Ammon's horn (tissue), 1 donor: ENCODE measurements around the gene EHMT1.

Experiments
- DNase-seq: peaks from one replicate; pipeline ENCODE4 v3.0.0-alpha.2; 2016; ENCODE audit warnings: low spot score

Gene EHMT1

DNA sequence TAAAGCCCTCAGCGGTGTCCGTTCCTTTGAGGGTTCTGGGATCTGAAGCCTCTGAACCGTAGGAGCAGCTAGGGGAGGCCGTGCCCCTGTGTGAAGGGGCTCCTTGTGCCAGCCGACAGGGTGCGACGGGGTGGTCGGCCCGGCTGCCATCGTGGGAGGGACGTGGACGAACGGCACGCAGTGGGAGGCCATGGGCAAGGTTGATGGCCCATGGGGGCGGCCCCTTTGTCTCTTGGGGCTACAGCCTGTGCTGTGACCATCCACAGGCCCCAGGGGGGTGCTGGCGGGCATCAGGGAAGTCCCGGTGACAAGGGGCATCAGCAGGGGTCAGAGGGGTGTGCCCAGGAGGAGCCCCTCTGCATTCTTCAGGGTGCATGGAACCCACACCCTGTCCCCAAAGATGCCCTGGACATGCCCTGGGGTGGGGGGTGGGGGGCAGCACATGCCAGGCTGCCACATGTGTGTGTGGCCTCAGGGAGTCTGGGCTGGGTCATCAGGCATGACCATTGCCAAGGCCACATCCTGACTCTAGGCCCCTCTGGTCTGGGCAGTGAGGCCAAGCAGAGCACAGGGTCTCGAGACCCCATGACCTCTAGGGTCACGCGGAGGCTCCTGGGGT is 209.2 kb downstream of the EHMT1 start:
- DNase-seq, result no peak

GRCh38 chr9:137828527-137829259 is 209.9 kb downstream of the EHMT1 start:
- DNase-seq, result no peak

DNA sequence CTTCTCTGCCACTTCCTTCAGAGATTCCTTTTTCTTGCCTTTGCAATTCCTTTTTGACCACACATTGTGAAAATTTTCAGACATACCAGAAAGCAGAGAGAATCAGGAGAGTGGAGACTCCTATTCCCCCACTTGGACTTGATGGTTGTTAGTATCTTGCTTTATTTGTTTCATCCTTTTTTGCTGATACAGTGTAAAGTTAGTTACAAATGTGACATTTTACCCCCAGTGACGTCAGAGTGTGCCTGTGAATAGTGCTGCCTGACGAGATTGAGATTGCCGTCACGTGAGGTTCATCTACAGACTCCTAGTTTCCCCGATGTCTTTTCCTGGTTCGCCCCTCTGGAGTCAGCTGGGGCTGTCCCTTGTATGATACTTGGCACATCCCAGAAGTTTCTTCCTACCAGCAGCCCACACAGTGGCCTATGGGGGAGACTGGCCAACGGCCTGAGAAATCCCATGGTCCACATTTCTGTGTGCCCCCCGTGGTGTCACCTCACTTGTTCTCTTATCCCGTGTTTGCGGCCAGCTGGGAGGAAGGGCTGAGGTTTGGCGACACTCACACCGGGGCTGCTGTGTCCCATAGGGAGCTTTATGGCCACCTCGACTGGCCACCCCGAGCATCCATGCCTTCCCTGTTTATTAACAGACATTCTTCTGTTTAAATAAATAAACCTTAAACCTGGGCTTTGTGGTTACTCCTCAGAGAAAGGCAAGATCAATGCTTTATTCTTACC is 210.6 kb downstream of the EHMT1 start:
- no peak for DNase-seq

GRCh38 chr9:137832191-137832700 is 213.4 kb downstream of the EHMT1 start:
- DNase-seq, result no peak

DNA sequence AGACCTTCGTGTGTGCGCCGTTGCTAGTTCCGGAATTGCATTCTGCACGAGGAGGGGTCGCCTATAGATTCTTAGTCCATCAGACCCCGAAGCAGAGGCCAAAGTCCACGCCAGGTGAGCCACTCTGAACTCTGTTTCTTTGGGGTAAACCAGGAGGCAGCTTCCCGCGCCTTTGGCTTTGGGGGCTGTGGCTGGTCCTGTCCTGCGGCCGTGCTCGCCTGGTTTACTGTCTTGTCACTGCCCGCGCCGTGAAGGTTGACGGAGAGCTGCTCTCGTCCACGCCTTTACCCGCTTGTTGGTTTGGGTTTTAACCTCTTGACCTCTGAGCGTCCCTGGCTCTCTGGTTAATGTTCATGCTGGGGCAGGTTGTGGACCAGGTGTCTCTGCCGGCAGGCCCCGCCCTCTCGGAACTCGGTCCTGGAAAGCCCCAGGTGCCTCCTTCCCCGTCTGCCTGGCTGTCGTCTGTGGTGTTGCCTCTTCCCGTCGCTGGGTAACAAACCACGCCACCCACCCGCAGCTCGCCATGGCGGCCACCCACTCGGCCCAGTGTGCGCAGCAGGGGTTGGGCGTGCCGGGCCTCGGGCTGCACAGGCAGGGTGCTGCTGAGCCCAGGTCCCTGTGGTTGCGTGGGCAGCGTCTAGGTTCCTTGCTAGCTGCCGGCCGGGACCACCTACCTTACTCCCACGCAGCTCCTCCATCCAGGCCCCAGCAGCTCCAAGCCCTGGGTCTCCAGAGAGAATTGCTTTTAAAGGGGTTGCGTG is 214.2 kb downstream of the EHMT1 start:
- DNase-seq, result peak; percentile 21

DNA sequence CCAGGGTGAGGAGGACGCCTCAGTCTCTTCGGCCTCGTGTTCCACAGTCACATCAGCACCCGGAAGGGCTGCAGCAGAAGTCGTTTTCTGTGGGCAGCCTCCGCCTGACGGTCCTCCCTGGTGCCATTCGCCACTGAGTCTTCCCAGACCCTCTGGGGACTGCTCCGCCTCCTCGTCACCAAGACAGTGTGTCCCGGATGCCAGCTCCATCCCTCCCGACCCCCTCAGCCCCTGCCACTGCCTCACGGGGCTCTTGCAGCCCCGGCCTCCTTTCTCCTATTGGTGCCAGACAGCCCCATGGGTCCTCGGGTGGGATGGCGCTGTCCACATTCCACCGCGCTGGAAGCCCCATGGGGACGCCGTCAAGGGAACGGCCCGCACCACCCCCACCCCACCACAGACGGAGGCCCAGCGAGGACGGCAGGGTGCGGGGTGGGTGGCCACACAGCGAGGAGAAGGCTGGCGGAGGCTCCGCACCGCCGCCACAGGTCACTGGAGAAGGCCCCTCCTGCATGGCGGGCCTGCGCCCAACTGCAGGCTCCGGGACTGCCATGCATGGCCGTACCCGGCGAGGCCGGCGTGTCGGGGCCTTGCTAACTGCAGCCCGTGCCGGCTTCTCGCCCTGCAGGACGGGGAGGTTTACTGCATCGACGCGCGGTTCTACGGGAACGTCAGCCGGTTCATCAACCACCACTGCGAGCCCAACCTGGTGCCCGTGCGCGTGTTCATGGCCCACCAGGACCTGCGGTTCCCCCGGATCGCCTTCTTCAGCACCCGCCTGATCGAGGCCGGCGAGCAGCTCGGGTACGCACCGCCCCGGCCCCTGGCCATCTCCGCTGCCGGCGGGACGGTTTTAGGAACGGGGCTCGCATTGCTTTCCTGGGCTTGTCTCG is 215.2 kb downstream of the EHMT1 start:
- no peak for DNase-seq

DNA sequence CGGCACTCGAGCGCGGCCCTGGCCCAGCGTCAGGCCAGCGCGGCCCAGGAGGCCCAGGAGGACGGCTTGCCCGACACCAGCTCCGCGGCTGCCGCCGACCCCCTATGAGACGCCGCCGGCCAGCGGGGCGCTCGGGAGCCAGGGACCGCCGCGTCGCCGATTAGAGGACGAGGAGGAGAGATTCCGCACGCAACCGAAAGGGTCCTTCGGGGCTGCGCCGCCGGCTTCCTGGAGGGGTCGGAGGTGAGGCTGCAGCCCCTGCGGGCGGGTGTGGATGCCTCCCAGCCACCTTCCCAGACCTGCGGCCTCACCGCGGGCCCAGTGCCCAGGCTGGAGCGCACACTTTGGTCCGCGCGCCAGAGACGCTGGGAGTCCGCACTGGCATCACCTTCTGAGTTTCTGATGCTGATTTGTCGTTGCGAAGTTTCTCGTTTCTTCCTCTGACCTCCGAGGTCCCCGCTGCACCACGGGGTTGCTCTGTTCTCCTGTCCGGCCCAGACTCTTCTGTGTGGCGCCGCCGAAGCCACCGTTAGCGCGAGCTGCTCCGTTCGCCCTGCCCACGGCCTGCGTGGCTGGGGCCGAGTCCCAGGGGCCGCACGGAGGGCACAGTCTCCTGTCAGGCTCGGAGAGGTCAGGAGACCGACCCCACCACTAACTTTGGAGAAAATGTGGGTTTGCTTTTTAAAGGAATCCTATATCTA is 216.2 kb downstream of the EHMT1 start:
- no peak for DNase-seq

DNA sequence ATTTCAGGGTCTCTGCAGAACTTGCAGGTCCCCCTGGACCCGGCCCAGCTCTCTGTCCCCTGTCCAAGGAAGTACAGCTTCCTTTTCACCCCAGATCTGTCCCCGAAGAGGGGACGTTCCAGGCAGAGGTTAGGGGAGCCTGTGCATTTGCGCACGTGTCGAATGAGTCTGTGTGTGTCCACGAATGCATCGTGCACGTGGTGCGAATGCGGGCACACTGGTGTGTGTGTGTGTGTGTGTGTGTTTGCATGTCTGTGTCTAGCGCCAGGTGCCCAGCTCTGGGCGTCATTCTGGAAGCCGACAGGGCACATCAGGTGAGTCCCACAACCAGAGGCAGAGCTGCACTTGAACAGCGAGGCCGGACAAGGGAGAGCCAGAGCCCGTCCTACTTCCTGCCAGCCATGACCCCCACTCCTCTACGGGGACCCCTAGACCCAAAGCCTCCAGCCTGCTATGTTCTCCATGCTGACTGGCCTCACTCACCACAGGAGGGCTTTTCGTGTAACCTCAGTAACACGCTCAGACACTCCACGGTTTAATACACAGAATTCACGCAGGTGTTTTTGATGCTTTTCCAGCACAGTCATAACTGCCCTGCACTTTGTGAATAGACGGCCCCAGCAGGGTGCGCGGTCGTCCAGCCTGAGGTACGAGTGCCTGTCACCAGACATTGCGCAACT is 217.5 kb downstream of the EHMT1 start:
- no peak for DNase-seq

DNA sequence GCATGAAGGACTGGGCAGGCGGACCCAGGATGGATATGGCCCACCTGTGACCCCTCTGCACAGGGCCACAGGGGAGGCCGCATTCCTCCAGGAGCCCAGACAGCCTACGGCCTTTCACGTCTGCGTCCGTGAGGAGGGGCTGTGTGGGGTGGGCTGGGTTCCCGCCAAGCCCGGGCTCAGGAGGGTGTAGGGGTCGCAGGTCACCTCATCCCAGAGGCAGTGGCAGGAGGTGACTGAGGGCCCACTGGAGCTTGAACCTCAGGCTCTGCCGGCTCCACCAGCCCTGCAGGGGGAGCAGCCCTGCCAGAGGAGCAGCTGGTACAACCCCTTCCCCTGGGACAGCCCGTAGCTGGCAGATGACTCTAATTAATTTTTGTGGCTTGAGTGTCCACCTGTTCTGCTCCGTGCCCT is 218.0 kb downstream of the EHMT1 start:
- DNase-seq, result no peak

GRCh38 chr9:137837345-137838278 is 218.8 kb downstream of the EHMT1 start:
- DNase-seq, result no peak

DNA sequence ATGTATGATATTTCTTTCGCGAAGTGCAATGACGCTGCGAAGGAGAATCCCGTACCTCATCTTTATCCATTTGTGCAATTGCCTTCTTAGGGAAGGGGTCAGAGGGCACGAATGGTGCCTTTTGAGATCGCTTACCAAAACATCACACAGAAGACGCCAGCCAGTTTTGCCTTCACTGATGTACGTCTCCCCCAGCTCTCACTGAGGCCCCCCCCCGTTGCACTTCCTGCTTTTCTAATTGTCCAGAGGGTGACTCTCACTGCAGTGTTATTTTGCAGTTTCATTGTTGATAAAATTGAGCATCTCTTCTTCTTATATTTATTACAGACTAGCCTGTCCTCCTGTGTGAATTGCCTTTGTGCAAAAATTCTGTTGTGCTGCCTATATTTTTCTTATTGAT is 219.8 kb downstream of the EHMT1 start:
- DNase-seq, result no peak

DNA sequence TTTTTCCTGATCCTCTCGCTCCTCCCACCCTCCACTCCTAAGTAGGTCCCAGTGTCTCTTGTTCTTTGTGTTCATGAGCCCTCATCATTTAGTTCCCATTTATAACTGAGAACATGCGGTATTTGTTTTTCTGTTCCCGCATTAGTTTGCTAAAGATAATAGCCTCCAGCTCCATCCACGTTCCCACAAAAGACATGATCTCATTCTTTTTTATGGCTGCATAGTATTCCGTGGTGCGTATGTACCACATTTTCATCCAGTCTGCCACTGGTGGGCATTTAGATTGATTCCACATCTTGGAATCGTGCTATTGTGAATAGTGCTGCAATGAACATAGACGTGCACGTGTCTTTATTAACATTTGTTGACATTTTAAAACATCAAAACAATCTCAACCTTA is 224.6 kb downstream of the EHMT1 start:
- no peak for DNase-seq

GRCh38 chr9:137851516-137852267 is 232.9 kb downstream of the EHMT1 start:
- no peak for DNase-seq

GRCh38 chr9:137853392-137853995 is 234.7 kb downstream of the EHMT1 start:
- DNase-seq, result no peak

DNA sequence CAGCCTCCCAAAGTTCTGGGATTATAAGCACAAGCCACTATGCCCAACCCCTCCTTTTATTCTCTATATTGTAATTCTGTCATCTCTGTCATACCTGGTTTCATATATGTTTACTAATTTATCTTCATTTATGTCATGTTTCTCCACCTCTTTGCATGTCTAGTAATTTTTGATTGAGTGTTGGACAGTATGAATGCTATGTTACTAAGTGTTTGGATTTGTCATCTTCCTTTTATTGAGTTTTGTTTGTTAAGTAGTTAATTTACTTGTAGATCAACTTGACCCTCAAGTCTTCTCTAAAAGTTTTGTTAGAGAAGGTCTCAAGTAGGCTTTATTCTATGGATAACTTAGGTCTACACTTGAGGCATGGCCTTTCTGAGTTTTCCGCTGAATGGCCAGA is 241.6 kb downstream of the EHMT1 start:
- no peak for DNase-seq

DNA sequence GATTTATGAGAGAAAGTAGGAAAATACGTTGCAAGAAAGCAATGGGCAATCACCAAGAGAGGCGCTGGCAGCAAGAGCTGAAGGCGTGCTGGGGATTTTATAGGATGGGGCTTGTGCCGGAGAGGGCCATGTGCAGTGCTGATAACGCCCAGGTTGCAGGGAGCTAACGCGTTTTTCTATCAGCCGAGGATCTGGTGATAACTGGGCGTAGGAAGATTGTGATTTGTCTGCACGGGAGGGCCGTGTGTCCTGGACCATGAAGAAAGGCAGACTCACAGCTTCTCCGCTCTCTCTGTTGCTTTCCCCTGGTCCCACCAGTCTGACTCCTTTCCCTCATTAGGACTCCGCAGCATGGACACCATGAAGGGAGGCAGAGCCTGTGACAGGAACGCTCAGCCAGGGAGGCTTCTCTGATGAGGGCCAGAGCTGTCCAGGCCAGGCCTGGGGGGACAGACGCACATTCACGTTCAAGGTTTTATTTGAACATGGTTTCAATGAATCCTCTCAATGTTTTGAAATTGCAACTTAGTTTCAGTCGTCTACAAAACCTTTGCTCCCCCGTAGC is 246.9 kb downstream of the EHMT1 start:
- DNase-seq, result no peak
